ENCODE data around the gene PPP2R2D.

PPP2R2D gene

GRCh38 chr10:132003282-132003924 is 102.6 kb downstream of the PPP2R2D start:
- DNase-seq = no peak

- DNase-seq = no peak
These were observed 103.2 kb downstream of the PPP2R2D start for GRCh38 chr10:132004052-132004451.

GRCh38 chr10:132005147-132005546 is 104.3 kb downstream of the PPP2R2D start:
- DNase-seq = no peak

- DNase-seq = no peak
These were observed 106.2 kb downstream of the PPP2R2D start for GRCh38 chr10:132006966-132007365.

GRCh38 chr10:132007681-132008080 is 106.9 kb downstream of the PPP2R2D start:
- DNase-seq = no peak
